Hepatic stellate cell (primary cell): ENCODE results near the gene ARFIP1.
"Not testable (repeated sequence)": the region's sequence is repeated elsewhere in the genome, so short reads cannot be mapped to it uniquely, and the experiment has no call there.

Source experiments
- DNase-seq: peaks from one replicate; pipeline ENCODE4 v3.0.0; 2011; ENCODE audit warnings: low spot score

ARFIP1 gene

DNA sequence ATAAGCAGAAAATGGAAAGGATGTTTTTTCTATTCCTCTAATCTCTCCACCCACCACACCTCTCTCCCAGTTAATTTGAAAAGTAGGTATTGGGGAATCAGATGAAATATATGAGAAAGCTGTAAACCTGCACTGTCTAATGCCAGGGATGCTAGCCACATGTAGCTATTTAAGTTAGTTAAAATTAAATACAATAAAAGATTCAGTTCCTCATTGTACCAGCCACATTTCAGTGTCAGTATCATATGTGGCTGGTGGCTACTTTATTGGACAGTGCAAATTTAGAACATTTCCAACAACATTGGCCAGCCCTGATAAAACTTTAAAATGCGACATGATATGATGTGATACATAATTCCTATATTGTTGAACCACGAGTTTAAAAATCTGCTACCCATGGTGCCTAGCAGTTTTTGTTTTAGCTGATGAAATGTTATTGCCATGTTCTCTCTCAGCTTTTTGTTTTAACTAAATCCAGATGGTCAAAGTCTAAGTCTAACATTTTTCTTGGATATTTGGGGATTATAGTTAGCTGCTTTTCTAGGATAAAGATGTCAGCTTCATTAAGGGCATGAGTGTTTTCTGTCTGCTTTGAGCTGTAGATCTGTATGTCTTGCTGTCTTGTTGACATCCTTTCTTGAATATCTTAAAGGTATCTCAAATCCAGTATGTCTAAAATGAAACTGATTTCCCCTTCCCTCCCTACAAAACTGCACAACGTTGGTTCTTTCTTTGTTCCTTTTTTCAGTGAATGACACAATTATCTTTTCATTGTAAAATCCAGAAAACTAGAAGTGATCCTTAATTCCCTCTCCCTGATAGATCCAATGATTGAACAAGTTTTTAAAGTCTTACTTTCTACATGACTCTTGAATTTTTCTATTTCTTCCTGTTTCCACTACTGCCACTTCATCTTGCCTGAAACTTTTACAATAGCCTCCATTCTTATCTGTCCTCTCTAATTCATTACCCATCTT, 6.2 kb downstream of the ARFIP1 start:
- DNase-seq = no peak

DNA sequence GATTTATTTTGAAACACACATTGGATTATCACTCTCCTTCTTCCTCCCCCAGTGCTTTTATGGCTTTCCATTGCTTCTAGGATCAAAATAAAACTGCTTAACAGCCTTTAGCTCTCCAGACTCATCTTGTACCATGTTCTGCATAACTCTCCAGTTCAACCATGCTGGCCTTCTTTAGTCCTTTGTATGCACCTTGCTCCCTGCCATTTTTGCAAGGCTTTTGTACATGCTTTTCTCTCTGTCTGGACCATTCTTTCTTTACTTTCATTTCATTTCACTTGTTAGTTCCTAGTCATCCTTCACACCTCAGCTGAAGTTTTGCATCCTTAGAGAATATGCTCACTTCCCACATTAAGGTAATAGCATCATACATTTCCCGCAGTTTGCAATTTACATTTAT, 6.9 kb downstream of the ARFIP1 start:
- no peak for DNase-seq

DNA sequence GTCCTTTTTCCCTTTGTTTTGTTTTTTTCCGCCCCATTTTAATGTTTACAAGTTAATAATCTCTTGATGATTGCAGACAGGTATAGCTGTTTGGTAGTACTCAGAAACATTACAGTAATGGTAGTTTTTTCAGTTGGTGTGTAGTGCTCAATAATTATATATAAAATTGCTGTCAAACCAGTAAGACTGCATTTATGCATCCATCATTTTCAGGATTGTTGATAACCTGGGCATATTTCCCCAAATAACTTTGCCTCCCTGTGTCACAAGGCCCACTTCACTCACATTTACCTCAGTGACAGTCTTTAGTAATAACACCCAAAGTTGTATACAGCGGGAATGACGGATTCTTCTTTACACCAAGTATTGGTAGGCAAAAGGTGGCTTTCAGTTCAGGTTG, 16.1 kb downstream of the ARFIP1 start:
- DNase-seq = no peak

DNA sequence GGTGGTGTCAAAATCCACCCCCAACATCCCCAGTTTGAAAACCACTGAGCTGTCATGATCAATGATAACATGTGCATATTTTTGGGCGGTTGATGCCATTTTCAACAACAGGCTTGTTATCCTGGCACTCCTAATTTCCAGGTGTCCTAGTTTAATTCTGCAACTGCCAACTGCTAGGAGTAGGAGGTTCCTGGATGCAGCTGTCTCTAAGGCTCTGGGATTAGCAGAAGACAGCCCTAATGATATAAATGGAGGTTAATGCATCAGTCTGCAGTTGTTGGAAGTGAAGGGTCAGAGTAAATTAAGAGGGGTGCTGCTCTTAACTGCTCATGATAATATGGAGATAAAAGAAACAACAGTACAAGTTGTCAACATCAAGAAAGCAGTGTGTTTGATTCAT, 23.8 kb downstream of the ARFIP1 start:
- DNase-seq = no peak

DNA sequence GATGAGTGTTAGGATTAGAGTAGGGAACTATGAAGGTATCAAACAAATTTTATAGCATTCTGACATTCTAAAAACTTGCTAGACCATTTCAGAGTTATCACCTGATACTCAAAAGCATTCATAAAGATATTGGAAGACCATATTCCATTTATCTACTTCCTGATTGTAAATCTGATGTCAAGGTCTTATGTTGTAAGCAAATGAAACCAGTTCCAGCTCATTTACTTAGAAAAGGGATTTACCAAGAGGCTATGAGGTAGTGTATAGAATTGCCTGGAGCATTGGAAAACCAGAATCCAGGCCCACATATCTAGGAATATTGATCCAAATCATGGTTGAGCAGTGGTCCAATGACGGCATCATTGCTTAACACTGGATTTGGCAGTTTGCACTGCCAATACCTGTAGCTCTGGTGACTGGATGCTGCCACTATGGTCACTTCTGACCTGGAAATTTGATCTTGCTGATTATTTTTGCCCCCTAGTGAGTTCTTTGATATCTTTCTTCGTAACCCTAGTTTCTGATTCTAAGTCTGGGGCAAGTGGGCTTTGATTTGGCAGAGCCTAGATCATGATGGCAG, 25.4 kb downstream of the ARFIP1 start:
- no peak for DNase-seq

DNA sequence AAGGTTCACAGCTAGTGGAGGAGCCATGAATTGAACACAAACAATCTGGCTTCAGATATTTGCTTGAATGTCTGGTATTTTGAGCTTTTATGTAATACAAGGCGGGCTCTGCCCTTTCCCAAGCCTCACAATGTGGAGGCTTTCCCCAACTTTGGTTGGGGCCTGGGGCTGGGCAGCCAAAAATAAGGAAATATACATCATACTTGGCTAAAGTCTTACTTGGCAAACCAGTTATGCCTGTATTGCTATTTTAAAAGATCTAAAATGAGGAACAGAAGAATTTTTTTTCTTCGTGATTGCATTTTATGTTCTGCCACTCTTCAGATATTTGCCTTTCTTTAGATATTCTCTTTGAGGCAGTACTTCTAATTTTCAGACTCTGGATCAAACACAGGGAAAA, 26.1 kb downstream of the ARFIP1 start:
- no peak for DNase-seq

DNA sequence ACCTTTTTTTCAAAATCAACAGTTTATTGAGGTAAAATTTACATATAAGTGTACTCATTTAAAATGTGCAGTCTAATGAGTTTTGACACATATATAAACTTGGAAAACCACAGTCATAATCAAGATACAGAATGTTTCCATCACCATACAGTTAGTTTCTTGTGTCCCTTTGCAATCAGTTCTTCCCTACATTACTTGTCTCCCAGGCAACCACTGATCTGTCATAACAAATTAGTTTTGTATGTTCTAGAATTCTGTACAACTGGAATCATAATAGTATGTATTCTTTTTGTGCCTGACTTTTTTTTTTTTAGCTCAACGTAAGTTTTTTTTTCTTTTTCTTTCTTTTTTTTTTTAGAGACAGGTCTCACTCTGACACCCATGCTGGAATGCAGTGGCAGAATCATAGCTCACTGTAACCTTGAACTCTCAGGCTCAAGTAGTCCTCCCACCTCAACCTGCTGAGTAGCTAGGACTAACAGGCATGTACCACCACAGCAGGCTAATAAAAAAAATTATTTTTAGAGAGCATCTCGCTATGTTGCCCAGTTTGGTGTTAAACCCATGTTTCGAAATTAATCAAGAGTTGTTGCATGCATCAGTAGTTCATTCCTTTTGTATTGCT, 26.9 kb downstream of the ARFIP1 start:
- DNase-seq = no peak

DNA sequence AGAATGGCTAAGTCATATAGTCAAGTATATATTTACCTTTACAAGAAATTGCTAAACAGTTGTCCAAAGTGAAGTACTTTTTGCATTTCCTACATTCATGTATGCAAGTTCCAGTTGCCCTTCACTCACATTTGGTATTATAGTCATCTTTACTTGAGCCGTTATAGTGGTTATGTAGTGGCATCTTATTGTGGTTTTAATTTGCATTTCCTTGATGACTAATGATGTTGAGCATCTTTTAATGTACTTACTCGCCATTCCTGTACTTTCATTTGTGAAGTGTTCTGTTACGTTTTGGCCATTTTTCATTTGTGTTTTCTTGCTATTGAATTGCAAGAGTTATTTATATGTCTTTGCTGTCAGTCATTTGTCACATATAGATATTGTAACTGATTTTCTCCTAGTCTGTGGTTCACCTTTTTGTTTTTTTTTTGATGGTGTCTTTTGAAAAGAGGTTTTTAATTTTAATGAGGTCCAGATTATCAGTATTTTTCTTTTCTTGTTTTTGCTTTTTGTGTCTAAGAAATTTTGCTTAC, 27.6 kb downstream of the ARFIP1 start:
- no peak for DNase-seq

DNA sequence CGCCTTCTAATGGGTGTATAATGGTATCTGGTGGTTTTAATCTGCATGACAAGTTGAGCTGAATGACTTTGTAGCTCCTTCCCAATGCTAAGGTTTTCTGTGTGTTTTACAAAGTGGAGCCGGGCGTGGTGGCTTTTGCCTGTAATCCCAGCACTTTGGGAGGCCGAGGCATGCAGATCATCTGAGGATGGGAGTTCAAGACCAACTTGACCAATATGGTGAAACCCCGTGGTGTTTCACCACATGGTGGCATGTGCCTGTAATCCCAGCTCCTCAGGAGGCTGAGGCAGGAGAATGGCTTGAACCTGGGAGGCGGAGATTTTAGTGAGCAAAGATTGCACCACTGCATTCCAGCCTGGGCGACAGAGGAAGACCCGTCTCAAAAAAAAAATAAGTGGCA, 28.9 kb downstream of the ARFIP1 start:
- DNase-seq = no peak

DNA sequence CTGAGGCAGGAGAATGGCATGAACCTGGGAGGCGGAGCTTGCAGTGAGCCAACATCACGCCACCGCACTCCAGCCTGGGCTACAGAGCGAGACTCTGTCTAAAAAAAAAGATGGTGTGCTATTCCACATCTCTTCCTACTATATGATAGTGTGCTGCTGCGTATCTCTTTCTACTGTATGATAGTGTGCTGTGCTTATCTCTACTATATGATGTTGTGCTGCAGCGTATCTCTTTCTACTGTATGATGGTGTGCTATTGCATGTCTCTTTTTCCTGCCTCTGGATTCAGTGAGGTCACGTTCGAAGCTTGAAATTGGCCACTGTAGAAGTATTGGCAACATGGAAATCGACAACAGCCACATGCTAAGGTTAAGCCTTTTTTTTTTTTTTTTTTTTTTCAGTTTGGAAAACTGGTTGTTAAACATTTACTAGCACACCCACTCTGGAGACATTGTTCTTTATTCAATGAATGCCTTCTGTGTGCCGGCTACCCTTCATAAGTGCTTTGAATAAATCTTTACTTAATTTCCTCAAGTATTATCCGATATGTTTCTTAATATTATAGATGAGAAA, 31.0 kb downstream of the ARFIP1 start:
- DNase-seq = no peak

DNA sequence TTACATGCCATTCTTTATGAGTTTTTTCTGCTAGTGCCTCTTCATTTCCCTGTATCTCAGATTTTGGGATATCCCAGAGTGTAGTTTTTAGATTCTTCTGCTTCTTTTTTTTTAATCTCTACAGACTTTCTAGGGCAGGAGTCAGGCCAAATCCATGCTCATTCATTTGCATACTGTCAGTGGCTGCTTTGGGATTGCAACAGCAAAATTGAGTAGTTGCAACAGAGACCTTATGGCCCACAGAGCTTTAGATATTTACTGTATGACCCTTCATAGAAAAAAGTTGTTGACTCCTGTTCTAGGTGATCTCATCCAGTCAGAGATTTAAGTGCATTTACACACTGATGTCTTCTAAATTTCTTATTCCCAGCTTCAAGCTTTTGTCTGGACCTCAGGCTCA, 35.3 kb downstream of the ARFIP1 start:
- DNase-seq = no peak

DNA sequence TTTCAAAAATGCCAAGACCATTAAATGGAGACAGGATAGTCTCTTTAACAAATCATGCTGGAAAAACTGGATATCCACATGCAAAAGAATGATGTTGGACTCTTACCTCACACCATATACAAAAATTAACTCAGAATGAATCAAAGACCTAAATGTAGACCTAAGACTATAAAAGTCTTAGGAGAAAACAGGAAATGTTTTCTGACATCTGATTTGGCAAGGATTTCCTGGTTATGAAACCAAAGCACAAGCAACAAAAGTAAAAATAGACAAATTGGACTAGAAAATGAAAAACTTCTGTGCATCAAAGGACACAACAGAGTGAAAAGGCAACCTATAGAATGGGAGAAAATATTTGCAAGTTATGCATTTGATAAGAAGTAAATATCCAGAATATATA, 37.6 kb downstream of the ARFIP1 start:
- DNase-seq = no peak

DNA sequence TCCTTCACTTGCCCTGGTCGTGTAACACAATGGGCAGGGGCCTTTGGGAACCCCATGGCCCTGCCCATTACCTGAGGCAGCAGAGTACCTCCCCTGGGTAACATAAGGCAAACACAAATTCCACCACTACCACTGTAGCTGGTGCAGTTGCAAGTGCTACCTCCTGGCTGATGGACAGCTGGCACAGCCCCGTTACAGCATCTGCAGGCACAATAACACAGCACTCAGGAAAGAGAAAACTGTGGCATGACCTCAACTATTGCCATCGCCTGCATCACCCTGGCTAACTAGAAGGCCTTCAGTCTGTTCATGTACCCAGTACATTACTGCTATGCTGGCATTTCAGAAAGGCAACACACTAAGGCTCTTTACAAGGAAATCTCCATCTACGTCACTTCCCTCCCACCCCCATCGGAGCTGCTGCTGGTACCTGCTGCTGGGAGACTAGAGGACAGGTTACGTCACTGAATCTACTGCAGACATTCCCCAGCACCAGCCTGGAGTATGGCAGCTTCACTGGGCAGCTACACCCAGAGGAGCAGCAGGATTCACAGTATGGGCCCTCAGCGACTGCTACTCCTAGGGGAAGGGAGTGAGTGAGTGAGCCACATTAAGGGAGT, 39.4 kb downstream of the ARFIP1 start:
- no peak for DNase-seq

DNA sequence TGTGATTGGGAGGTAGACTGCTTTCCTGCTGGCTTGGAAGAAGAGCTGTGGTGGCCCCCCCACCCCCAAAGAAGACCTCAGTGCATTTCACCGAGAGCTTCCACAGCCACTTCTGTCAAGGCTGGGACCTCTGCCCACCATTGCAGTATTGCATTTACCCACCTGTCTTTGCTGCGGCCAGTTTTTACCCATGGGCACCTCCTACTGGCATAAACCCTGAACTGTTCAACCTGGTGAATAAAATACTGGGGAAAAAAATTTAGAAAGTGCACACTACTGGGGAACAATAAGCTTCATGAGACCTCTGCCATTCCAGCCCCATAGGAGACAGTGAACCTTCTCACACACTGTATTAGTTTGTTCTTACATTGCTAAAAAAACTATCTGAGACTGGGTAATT, 40.3 kb downstream of the ARFIP1 start:
- no peak for DNase-seq

DNA sequence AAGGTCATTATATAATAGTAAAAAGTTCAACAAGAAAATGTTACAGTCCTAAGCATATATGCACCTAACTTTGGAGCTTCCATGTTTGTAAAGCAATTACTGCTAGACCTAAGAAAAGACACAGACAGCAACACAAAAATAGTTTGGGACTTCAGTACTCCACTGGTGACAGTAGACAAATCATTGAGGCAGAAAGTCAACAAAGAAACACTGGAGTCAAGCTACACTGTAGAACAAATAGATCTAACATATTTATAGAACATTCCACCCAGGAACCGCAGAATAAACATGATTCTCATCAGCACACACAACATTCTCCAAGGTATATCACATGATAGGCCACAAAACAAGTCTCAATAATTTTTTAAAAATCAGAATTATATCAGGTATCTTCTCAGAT, 42.6 kb downstream of the ARFIP1 start:
- no peak for DNase-seq

DNA sequence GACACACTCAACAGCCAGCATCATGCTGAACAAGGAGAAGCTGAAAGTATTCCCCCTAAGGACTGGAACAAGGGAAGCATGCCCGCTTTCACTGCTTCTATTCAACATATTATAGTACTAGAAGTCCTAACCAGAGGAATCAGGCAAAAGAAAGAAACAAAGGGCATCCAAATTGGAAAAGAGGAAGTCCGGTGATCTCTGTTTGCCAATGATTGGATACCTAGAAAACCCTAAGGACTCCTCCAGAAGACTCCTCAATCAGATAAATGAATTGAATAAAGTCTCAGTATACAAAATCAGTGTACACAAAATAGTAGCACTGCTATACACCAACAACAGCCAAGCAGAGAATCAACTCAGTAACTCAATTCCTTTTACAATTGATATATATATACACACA, 44.8 kb downstream of the ARFIP1 start:
- no peak for DNase-seq

DNA sequence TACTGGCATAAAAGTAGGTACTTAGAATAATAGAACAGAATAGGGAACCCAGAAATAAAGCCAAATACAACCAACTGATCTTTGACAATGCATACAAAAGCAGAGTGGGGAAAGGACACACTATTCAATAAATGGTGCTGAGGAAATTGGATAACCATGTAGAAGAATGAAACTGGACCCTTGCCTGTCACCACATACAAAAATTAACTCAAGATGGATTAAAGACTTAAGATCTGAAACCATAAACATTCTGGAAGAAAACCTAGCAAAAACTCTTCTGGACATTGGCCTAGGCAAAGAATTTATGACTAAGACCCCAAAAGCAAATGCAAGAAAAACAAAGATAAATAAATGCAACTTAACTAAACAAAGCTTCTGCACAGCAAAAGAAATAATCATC, 45.6 kb downstream of the ARFIP1 start:
- DNase-seq = no peak

DNA sequence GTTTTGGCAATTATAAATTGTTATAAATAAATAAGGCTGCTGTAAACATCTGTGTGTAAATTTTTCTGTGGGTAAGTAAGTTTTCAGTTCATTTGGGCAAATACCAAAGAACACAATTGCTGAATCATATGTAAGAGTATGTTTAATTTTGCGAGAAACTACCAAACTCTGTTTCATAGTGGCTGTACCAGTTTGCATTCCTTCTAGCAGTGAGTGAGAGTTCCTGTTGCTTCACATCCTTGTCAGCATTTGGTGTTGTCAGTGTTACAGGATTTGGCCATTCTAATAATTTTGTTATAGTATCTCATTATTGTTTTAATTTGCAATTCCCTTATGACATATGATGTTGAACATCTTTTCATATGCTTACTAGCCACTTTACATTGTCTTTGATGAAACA, 48.4 kb downstream of the ARFIP1 start:
- DNase-seq = no peak

DNA sequence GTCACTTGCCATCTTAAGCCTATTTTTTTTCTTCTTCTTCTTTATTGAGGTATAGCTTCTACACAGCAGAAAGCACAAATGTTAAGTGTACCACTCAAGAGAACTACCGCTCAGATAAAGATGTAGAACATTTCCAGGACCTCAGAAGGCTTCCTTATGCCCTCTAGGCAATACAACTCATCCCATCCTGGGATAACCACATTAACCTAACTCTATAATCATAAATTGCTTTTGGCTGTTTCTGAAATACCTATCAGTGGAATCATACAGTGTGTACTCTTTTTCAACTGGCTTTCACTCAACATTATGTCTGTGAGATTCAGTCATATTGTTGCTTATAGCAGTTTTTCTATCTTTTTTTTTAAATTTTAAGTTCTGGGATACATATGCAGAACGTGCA, 51.7 kb downstream of the ARFIP1 start:
- no peak for DNase-seq

DNA sequence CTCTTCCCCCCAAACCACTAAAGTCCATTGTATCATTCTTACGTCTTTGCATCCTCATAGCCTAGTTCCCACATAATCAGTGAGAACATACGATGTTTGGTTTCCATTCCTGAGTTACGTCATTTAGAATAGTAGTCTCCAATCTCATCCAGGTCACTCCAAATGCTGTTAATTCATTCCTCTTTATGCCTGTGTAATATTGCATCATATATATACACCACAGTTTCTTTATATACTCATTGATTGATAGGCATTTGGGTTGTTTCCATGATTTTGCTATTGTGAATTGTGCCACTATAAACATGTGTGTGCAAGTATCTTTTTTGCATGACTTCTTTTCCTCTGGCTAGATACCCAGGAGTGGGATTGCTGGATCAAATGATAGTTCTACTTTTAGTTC, 57.2 kb downstream of the ARFIP1 start:
- no peak for DNase-seq

DNA sequence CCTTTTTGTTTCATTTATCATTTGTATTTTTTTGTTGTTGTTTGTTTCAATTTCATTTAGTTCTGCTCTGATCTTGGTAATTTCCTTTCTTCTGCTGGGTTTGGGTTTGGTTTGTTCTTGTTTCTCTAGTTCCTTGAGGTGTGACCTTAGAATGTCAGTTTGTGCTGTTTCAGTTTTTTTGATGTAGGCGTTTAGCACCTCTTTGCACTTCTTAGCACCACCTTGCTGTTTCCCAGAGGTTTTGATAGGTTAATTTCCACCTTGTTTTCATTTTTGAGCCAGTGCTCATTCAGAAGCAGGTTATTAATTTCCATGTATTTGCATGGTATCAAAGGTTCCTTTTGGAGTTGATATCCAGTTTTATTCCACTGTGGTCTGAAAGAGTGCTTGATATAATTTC, 60.0 kb downstream of the ARFIP1 start:
- DNase-seq = not testable (repeated sequence)

DNA sequence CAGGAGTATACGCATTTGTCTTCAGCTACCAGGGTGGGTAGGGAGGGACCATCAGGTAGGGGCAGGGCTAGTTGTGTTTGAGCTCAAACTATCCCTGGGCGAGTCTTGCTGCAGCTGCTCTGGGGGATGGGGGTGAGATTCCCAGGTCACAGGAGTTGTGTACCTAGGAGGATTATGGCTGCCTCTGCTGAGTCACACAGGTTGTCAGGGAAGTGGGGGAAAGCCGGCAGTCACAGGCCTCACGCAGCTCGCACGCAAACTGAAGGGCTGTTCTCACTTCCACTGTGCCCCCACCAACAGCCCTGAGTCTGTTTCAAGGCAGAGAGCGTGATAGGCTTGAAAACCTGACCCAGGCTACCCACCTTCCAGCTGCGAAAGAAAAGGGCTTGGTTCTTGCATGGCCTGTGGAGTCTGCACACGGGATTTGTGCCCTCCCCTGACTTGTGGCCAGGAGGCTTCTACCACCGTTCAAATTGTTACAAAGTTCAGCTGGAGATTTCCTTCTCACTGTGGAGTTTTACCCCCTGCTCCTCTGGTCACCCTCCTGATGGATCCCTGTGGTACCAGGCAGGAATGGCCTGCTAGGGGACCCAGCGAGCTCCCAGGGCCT, 63.8 kb downstream of the ARFIP1 start:
- no peak for DNase-seq
